Esophagus squamous epithelium (tissue), 4 donors: ENCODE data around the gene TM4SF1.

Experiments used
- CTCF ChIP-seq, 6 experiments: fragments of 450-650 bp in 4 of 6; fragments of 200-600 bp in 2 of 6; sonication (generic) in 2 of 6; IDR thresholded peaks; one replicate each; pipeline ENCODE4 v1.5.1; 2016 to 2019; ENCODE audit warnings: antibody characterized with exemption in 6 of 6, mild to moderate bottlenecking in 4 of 6, moderate library complexity in 4 of 6
- POLR2A ChIP-seq, 4 donors: fragments of 450-650 bp; IDR thresholded peaks; one replicate each; pipeline ENCODE4 v1.6.1; 2017; ENCODE audit warnings: antibody characterized with exemption in 4 of 4, mild to moderate bottlenecking in 4 of 4, moderate library complexity in 3 of 4

GRCh38 chr3:149382101-149382467 is 4.6 kb upstream of the TM4SF1 start:
- TF ChIP-seq POLR2A (IDR thresholded peaks at IDR 0.05): no peak
- no peak for TF ChIP-seq CTCF (IDR thresholded peaks at IDR 0.05)
